Measurements from ENCODE around the gene EPHB1. TPM values are rescaled to one million over a fixed set of nuclear protein-coding genes. Genes with fewer than 3 reads are reported as not detected.
A peak's percentile ranks its signal among the peaks of the same experiment; 100 is the strongest.
"Not testable (repeated sequence)": the region's sequence is repeated elsewhere in the genome, so short reads cannot be mapped to it uniquely, and the experiment has no call there.

Gene EPHB1
- total RNA-seq, 1 experiment from 2014 or later: 2.5 TPM

GRCh38 chr3:135218782-135219181 lies 423.7 kb downstream of the EPHB1 start:
- no peaks in the 10 kb centered on the region for H3K4me1 ChIP-seq
- H3K27ac ChIP-seq: no peak overlapping the region
- H3K9me3 ChIP-seq (replicated peaks): no peaks in the 10 kb centered on the region
- H3K27me3 ChIP-seq: no peaks in the 10 kb centered on the region
- H3K36me3 ChIP-seq: no peaks in the 10 kb centered on the region
- no peak overlapping the region for H3K4me3 ChIP-seq
- DNase-seq: no peak

GRCh38 chr3:135224815-135225362 lies 429.8 kb downstream of the EPHB1 start:
- Histone ChIP-seq H3K4me3 (no peak overlapping the region), H3K4me1 (no peaks in the 10 kb centered on the region), H3K27ac (no peak overlapping the region), H3K27me3 (no peaks in the 10 kb centered on the region), H3K36me3 (no peaks in the 10 kb centered on the region), H3K9me3 (replicated peaks) (no peaks in the 10 kb centered on the region)
- DNase-seq: no peak

GRCh38 chr3:135226057-135226456 lies 431.0 kb downstream of the EPHB1 start:
- Histone ChIP-seq H3K9me3 (replicated peaks) (no peaks in the 10 kb centered on the region), H3K4me1 (no peaks in the 10 kb centered on the region), H3K4me3 (no peak overlapping the region), H3K27me3 (no peaks in the 10 kb centered on the region), H3K36me3 (no peaks in the 10 kb centered on the region), H3K27ac (no peak overlapping the region)
- DNase-seq: no peak

GRCh38 chr3:135228201-135228600 lies 433.1 kb downstream of the EPHB1 start:
- Histone ChIP-seq H3K4me1 (no peaks in the 10 kb centered on the region), H3K27ac (no peak overlapping the region), H3K27me3 (no peaks in the 10 kb centered on the region), H3K4me3 (no peak overlapping the region), H3K9me3 (replicated peaks) (no peaks in the 10 kb centered on the region), H3K36me3 (no peaks in the 10 kb centered on the region)
- DNase-seq: no peak

GRCh38 chr3:135229018-135229495 lies 434.0 kb downstream of the EPHB1 start:
- H3K27ac ChIP-seq: no peak overlapping the region

GRCh38 chr3:135231737-135232136 lies 436.7 kb downstream of the EPHB1 start:
- no peak for DNase-seq
- Histone ChIP-seq H3K4me3 (no peak overlapping the region), H3K36me3 (no peaks in the 10 kb centered on the region), H3K9me3 (replicated peaks) (no peaks in the 10 kb centered on the region), H3K4me1 (no peaks in the 10 kb centered on the region), H3K27ac (no peak overlapping the region), H3K27me3 (no peaks in the 10 kb centered on the region)

More at GRCh38 chr3:135229018-135229495, 434.0 kb downstream of the EPHB1 start:
- no peaks in the 10 kb centered on the region for H3K36me3 ChIP-seq
- no peak overlapping the region for H3K4me3 ChIP-seq
- no peaks in the 10 kb centered on the region for H3K27me3 ChIP-seq
- H3K9me3 ChIP-seq (replicated peaks): no peaks in the 10 kb centered on the region
- H3K4me1 ChIP-seq: no peaks in the 10 kb centered on the region
- no peak for DNase-seq

- no peaks in the 10 kb centered on the region for H3K9me3 ChIP-seq (replicated peaks)
- no peak overlapping the region for H3K27ac ChIP-seq
- H3K36me3 ChIP-seq: no peaks in the 10 kb centered on the region
- H3K4me1 ChIP-seq: no peaks in the 10 kb centered on the region
- H3K27me3 ChIP-seq: no peaks in the 10 kb centered on the region
- H3K4me3 ChIP-seq: no peak overlapping the region
- no peak for DNase-seq
Observed at GRCh38 chr3:135232226-135232625, 437.2 kb downstream of the EPHB1 start.

- DNase-seq; H3K27me3 ChIP-seq; H3K27ac ChIP-seq; H3K9me3 ChIP-seq (replicated peaks); H3K4me3 ChIP-seq; H3K4me1 ChIP-seq; H3K36me3 ChIP-seq: not testable (repeated sequence)
Observed at GRCh38 chr3:135233476-135233875, 438.4 kb downstream of the EPHB1 start.

- Histone ChIP-seq H3K27ac (no peak overlapping the region), H3K27me3 (no peaks in the 10 kb centered on the region), H3K4me1 (no peaks in the 10 kb centered on the region), H3K9me3 (replicated peaks) (no peaks in the 10 kb centered on the region), H3K36me3 (no peaks in the 10 kb centered on the region), H3K4me3 (no peak overlapping the region)
- DNase-seq: no peak
Observed at GRCh38 chr3:135235541-135235940, 440.5 kb downstream of the EPHB1 start.

GRCh38 chr3:135237371-135238143 lies 442.5 kb downstream of the EPHB1 start:
- no peak for DNase-seq
- Histone ChIP-seq H3K9me3 (replicated peaks) (no peaks in the 10 kb centered on the region), H3K4me3 (no peak overlapping the region), H3K27ac (no peak overlapping the region), H3K27me3 (no peaks in the 10 kb centered on the region), H3K4me1 (no peaks in the 10 kb centered on the region), H3K36me3 (no peaks in the 10 kb centered on the region)

- H3K9me3 ChIP-seq (replicated peaks): no peaks in the 10 kb centered on the region
- H3K27me3 ChIP-seq: no peaks in the 10 kb centered on the region
- no peaks in the 10 kb centered on the region for H3K36me3 ChIP-seq
- no peak overlapping the region for H3K27ac ChIP-seq
- DNase-seq: no peak
- no peak overlapping the region for H3K4me3 ChIP-seq
- H3K4me1 ChIP-seq: no peaks in the 10 kb centered on the region
Observed at GRCh38 chr3:135238236-135238830, 443.3 kb downstream of the EPHB1 start.

GRCh38 chr3:135238871-135239614 lies 444.0 kb downstream of the EPHB1 start:
- DNase-seq: peak in 1 of 2 experiments; percentile 16

GRCh38 chr3:135239615-135239884 lies 444.5 kb downstream of the EPHB1 start:
- DNase-seq: no peak

More at GRCh38 chr3:135238871-135239614, 444.0 kb downstream of the EPHB1 start:
- Histone ChIP-seq H3K36me3 (no peaks in the 10 kb centered on the region), H3K9me3 (replicated peaks) (no peaks in the 10 kb centered on the region), H3K27me3 (no peaks in the 10 kb centered on the region), H3K4me1 (no peaks in the 10 kb centered on the region), H3K4me3 (no peak overlapping the region), H3K27ac (no peak overlapping the region)

GRCh38 chr3:135240426-135240825 lies 445.4 kb downstream of the EPHB1 start:
- DNase-seq: peak in 1 of 2 experiments; percentile 13
- Histone ChIP-seq H3K27ac (no peak overlapping the region), H3K9me3 (replicated peaks) (no peaks in the 10 kb centered on the region), H3K4me1 (no peaks in the 10 kb centered on the region), H3K27me3 (no peaks in the 10 kb centered on the region), H3K36me3 (no peaks in the 10 kb centered on the region), H3K4me3 (no peak overlapping the region)

More at GRCh38 chr3:135239615-135239884, 444.5 kb downstream of the EPHB1 start:
- no peak overlapping the region for H3K27ac ChIP-seq
- no peak overlapping the region for H3K4me3 ChIP-seq
- no peaks in the 10 kb centered on the region for H3K27me3 ChIP-seq
- H3K9me3 ChIP-seq (replicated peaks): no peaks in the 10 kb centered on the region
- no peaks in the 10 kb centered on the region for H3K4me1 ChIP-seq
- H3K36me3 ChIP-seq: no peaks in the 10 kb centered on the region

- DNase-seq: no peak
- no peak overlapping the region for H3K27ac ChIP-seq
- H3K27me3 ChIP-seq: no peaks in the 10 kb centered on the region
- H3K36me3 ChIP-seq: no peaks in the 10 kb centered on the region
- no peaks in the 10 kb centered on the region for H3K9me3 ChIP-seq (replicated peaks)
- H3K4me1 ChIP-seq: no peaks in the 10 kb centered on the region
- H3K4me3 ChIP-seq: no peak overlapping the region
Observed at GRCh38 chr3:135242285-135242684, 447.2 kb downstream of the EPHB1 start.

Measured in SJCRH30 (cell line).